ENCODE measurements around the gene RPS2.

The RPS2 gene

GRCh38 chr16:2003827-2004641 is 39.4 kb upstream of the RPS2 start:
- ChIA-PET CTCF (interaction anchor here (0.6 to 6.2 kb wide), 29 partner anchors 9 to 483 kb away, joined by 3 to 63 read pairs (median 5); partner anchors contain the start of genes ECI1, GFER, NOXO1 and NTHL1), POLR2A (interaction anchor here (1.1 to 1.8 kb wide), 2 partner anchors 39 to 151 kb away, joined by 5 to 12 read pairs; partner anchors contain the start of genes RPS2 and TRAF7)
- DNase-seq (ENCODE audit: extremely low spot score): peak; percentile 93
- TF ChIP-seq, protein P1, sequence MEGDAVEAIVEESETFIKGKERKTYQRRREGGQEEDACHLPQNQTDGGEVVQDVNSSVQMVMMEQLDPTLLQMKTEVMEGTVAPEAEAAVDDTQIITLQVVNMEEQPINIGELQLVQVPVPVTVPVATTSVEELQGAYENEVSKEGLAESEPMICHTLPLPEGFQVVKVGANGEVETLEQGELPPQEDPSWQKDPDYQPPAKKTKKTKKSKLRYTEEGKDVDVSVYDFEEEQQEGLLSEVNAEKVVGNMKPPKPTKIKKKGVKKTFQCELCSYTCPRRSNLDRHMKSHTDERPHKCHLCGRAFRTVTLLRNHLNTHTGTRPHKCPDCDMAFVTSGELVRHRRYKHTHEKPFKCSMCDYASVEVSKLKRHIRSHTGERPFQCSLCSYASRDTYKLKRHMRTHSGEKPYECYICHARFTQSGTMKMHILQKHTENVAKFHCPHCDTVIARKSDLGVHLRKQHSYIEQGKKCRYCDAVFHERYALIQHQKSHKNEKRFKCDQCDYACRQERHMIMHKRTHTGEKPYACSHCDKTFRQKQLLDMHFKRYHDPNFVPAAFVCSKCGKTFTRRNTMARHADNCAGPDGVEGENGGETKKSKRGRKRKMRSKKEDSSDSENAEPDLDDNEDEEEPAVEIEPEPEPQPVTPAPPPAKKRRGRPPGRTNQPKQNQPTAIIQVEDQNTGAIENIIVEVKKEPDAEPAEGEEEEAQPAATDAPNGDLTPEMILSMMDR (IDR thresholded peaks at IDR 0.05; ENCODE audit: control extremely low read depth, extremely low read depth, low read depth, missing control alignments): peak; percentile 90

DNA sequence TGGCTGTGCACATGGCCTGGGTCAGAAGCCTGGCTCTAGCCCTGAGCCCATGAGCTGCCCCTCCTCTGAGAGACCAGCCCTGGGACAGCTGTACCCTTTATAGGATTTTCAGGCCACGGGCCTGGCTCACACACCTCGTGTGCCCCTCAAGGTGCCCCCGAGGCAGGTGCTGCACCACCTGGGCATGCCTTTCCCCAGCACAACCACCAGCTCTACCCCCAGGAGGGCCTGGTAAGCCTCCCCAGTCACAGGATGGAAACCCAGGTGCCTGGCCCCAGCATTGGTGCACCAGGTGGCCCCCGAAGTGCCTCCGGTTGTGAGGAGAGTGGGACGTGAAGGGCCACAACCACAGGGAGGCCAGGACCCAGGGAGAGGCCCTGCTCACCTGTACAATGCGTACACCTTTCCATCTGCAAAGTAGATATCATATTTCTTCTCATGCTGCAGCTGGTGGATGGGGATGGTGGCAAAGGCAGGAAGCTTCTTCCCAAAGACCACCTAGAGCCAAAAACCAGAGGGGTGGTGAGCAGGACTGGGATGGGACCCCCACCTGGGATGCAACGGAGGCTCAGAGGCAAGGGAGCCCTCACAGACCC is 38.7 kb upstream of the RPS2 start:
- DNase-seq (ENCODE audit: extremely low spot score): no peak
- TF ChIP-seq, protein P1 (IDR thresholded peaks at IDR 0.05; ENCODE audit: control extremely low read depth, extremely low read depth, low read depth, missing control alignments): no peak
- ChIA-PET POLR2A (interaction anchor here (1.1 to 1.8 kb wide), 2 partner anchors 38 to 152 kb away, joined by 5 to 12 read pairs; partner anchors contain the start of genes RPS2 and TRAF7), CTCF (interaction anchor here (0.9 to 6.2 kb wide), 23 partner anchors 10 to 249 kb away, joined by 3 to 63 read pairs (median 5); partner anchors contain the start of genes ECI1, GFER, NOXO1 and PKD1)

DNA sequence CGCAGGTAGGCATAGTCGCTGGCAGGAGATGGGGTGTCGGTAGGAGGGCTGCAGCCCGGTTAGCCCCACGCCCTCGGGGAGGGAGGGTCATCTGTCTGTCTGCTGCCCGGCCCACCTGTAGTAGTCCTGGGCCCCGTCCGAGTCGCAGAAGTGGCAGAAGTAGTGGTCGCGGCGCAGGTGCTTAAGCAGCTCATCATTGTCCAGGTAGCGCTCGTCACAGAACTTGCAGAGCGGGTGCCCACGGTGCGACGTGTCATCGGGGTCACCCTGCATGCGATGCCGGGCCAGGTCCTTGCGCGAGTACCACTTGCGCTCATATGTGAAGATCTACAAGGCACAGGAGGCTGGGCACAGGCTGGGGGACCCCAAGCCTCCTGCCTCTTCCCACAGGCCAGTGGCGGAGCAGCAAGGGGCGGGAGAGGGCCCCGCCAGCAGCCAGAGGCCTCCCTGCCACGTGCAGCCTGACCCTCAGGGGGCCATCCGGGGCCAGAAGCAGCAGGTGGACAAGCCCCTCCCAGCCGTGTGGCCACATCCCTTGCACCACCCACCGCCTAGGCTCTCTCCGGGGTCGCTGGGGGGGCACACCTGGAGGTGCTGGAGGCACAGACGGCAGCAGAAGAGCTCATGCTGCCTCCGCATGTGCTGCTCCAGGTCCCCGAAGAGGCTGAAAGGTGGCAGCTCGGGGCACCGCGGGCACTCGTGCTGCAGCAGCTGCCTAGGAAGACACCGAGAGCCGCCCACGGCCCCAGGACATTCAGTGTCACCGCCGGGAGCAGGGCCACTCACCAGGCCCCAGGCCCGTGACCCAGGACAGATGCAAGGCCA is 38.0 kb upstream of the RPS2 start:
- ChIA-PET POLR2A (interaction anchor here (1.8 to 3.2 kb wide), 2 partner anchors 152 to 153 kb away, joined by 8 to 12 read pairs; partner anchors contain the start of gene TRAF7), CTCF (interaction anchor here (1.0 to 6.2 kb wide), 20 partner anchors 10 to 250 kb away, joined by 3 to 63 read pairs (median 8); partner anchors contain the start of genes ECI1, GFER, NOXO1 and PKD1)
- DNase-seq (ENCODE audit: extremely low spot score): no peak
- TF ChIP-seq, protein P1 (IDR thresholded peaks at IDR 0.05; ENCODE audit: control extremely low read depth, extremely low read depth, low read depth, missing control alignments): no peak

DNA sequence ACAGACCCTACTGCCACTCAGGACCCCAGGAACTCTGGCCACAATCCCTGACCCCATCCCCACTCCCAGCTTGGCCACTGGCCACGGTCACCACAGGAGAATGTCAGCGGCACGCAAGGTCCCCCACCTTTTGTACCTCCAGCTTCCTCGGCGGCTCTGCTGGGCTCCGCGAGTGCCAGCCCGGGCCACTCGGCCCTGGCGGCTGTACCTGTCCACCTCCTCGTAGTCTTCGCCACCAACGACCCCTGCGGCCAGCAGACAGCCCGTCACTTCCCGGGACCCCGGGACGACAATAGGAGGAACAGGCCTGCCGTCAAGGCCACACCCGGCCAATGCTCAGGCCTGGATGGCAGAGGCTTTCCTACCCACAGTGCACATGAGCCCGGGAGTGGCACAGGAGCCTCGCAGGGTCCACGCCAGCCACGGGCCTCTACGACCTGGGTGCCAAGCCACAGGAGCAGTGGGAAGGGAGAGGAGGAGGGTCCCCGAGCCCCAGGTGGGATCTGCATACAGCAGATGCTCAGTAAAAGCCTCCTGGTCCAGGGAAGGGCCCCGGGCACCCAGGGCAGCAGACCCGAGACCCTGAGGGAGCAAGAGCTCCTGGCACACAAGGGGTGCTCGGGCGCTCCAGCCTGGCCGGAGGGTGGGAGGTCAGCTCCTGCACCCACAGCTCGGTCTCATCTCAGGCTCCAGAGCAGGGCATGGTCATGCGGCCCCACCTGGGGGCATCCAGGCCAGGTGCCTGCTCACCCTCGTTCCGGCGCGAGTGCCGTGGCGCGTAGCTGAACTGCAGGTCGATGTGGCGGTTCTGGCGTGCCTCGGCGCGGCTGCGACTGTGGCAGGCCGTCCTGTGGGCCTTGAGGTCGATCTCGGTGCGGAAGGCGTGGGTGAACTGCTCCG is 37.1 kb upstream of the RPS2 start:
- CTCF ChIA-PET: interaction anchor here (1.3 to 6.2 kb wide), 7 partner anchors 9 to 151 kb away, joined by 3 to 63 read pairs (median 18); partner anchors contain the start of genes SYNGR3 and TRAF7
- no peak for DNase-seq (ENCODE audit: extremely low spot score)
- POLR2A ChIA-PET: interaction anchor here (3.2 kb wide), 1 partner anchor 153 kb away, joined by 8 read pairs; the partner anchor contains the start of gene TRAF7
- TF ChIP-seq, protein P1 (IDR thresholded peaks at IDR 0.05; ENCODE audit: control extremely low read depth, extremely low read depth, low read depth, missing control alignments): no peak

GRCh38 chr16:2001035-2001434 is 36.4 kb upstream of the RPS2 start:
- CTCF ChIA-PET: interaction anchor here (1.3 to 6.2 kb wide), 3 partner anchors 8 to 140 kb away, joined by 3 to 63 read pairs (median 55); partner anchors contain the start of gene SYNGR3
- no peak for DNase-seq (ENCODE audit: extremely low spot score)
- POLR2A ChIA-PET: interaction anchor here (3.2 kb wide), 1 partner anchor 154 kb away, joined by 8 read pairs; the partner anchor contains the start of gene TRAF7
- TF ChIP-seq, protein P1 (IDR thresholded peaks at IDR 0.05; ENCODE audit: control extremely low read depth, extremely low read depth, low read depth, missing control alignments): no peak

All from GM10248 (cell line).